ENCODE results near the gene LIPM. TPM values are rescaled to one million over a fixed set of nuclear protein-coding genes. Genes with fewer than 3 reads are reported as not detected.

LIPM gene, protein sequence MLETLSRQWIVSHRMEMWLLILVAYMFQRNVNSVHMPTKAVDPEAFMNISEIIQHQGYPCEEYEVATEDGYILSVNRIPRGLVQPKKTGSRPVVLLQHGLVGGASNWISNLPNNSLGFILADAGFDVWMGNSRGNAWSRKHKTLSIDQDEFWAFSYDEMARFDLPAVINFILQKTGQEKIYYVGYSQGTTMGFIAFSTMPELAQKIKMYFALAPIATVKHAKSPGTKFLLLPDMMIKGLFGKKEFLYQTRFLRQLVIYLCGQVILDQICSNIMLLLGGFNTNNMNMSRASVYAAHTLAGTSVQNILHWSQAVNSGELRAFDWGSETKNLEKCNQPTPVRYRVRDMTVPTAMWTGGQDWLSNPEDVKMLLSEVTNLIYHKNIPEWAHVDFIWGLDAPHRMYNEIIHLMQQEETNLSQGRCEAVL
- not detected in 2 replicates for total RNA-seq (2014; rRNA removed; shearing (Covaris generic))

DNA sequence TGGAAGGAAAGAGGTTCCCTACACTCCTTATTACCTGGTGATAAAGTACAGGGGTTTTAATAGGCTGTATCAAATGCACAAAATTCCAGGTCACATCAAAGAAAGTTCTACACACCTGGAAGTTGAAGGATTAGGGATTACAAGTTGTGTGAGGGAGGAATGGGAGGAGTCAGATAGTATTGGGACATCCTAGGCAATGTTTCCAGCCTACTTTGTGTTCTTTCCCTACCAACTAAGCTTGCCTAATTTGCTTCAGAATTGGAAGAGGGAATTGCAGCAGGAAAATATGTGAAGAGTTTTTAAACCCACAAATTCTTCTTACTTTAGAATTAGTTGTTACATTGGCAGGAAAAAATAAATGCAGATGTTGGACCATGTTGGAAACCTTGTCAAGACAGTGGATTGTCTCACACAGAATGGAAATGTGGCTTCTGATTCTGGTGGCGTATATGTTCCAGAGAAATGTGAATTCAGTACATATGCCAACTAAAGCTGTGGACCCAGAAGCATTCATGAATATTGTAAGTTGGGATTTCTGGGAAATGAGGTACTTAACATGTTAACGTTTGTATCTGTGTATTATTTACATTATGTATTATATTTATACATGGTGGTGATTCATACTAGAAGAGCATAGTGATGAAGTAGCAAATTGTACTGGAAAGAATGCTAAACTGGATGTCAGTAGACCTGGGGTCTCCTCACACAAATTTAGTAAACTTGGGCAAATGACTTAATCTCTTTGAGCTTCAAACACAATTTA lies at the start of gene LIPM:
Gene LIPM, plus strand, starts transcription at position 208 of the 763 bp plus-strand sequence. Its CDS starts 167 bp downstream, at position 375.

DNA sequence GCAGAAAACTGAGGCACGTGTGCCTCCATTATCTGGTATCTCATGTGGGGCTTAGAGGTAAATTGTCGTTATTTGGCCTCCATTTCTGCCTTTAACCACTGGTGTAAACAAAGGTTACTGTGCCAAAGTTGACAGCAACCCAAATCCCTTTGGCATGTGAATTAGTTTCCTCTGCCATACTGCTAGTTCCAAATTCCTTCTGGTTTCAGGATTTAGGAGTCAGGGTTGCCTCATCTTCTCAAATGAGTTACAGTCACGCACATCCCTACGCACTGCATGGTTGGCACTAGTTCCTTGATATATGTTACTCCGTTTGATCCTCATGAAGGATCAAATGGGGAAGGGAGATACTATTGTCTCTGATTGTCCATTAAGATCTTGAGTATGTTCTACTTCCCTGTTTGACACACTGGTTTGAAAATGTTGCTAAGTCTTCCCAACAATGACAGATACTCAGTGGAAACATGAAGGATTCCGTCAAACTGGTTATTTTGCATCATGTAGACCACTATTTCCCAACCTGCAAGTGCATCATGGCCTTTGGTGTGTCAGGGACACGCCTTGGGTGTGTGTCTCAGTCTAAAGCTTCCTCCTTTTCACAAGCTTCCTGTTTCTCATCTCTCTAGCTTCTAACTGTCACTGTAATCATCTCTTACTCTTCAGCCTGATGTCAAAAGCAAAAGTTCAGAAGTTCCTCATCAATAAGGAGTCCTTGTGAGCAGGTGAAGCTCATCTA lies 43.0 kb upstream of the LIPM start, which contains the start of gene LIPN:
Gene LIPN, plus strand, starts transcription at position 655 of the 736 bp plus-strand sequence. CDS start 1,386 bp downstream, outside the sequence.

DNA sequence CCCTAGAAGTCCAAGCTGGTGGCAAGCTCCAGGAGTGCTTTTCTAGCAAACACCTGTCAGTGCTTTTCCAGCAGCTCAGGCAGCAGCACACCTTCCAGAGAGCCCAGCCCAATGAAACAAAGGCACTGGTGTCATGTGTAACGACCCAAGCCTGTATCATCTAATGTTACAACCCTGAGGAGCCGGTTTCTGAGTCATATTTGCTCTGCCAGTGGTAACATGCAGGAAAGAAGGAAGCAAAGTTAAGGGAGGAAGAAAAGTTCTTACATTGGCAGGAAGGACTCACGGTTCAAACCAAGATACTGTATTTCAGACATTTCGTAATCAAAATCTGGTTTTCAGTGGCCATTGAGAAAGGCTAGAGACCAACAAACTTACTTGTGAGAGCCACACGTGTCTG lies 49.2 kb downstream of the LIPM start, which contains the start of gene ANKRD22:
Gene ANKRD22, minus strand, starts transcription at position 139 of the 400 bp plus-strand sequence. CDS start 237 bp downstream, outside the sequence.

Other genes with a start within 250 kb of the LIPM start
- not detected in 2 replicates for gene RNLS, start 219.4 kb upstream of the LIPM start, total RNA-seq (2014; rRNA removed; shearing (Covaris generic))
- gene LIPJ, start 216.0 kb upstream of the LIPM start, total RNA-seq (2014; rRNA removed; shearing (Covaris generic)), result not detected in 2 replicates
- gene LIPF, start 138.3 kb upstream of the LIPM start, total RNA-seq (2014; rRNA removed; shearing (Covaris generic)), result not detected in 2 replicates
- gene LIPK, start 96.5 kb upstream of the LIPM start, total RNA-seq (2014; rRNA removed; shearing (Covaris generic)), result not detected in 2 replicates
- not detected in 2 replicates for gene LIPN, start 42.7 kb upstream of the LIPM start, total RNA-seq (2014; rRNA removed; shearing (Covaris generic))
- gene ANKRD22, start 49.1 kb downstream of the LIPM start, total RNA-seq (2014; rRNA removed; shearing (Covaris generic)), result not detected in 2 replicates
- gene STAMBPL1, start 77.5 kb downstream of the LIPM start, total RNA-seq (2014; rRNA removed; shearing (Covaris generic)), result 55.7 and 68.9 TPM in 2 replicates
- 6.1 and 6.8 TPM in 2 replicates for gene ACTA2, start 150.0 kb downstream of the LIPM start, total RNA-seq (2014; rRNA removed; shearing (Covaris generic))
- 6.9 and 7.3 TPM in 2 replicates for gene FAS, start 188.1 kb downstream of the LIPM start, total RNA-seq (2014; rRNA removed; shearing (Covaris generic))